GM12878 (cell line): ENCODE data around the gene AXL. TPM values are rescaled to one million over a fixed set of nuclear protein-coding genes. Genes with fewer than 3 reads are reported as not detected.
A peak's percentile ranks its signal among the peaks of the same experiment; 100 is the strongest.

Experiments
- ATAC-seq: fragments of 200-7000 bp; cut with Tn5 transposase; 3 replicates; pipeline ENCODE4 v1.9.1; 2020; ENCODE audit warnings: mild to moderate bottlenecking, moderate library complexity
- BruUV-seq: library from RNA; stranded (reverse); fragments of 400-500 nt; replicated peaks from 2 replicates; lab custom pipeline; 2021; lab: Mats Ljungman, UMichigan
- CTCF ChIA-PET: fragments of 300-600 bp; sonication (Branson Sonifier 250); formaldehyde crosslinking; extraction: SDS; loops from one replicate; lab custom pipeline; 2021; ENCODE audit warnings: inconsistent platforms; lab: Yijun Ruan, JAX
- POLR2A ChIA-PET: fragments of 350-600 bp; formaldehyde crosslinking; extraction: SDS; loops from one replicate; lab custom pipeline; 2021; ENCODE audit warnings: inconsistent platforms; lab: Charles Lee
- RAD21 ChIA-PET: fragments of 300-600 bp; sonication (Branson Sonifier 250); formaldehyde crosslinking; loops from one replicate; lab custom pipeline; 2023; ENCODE audit warnings: antibody characterized with exemption; ENCODE audit not compliant: unreplicated experiment; lab: Charles Lee
- SMC1A ChIA-PET: fragments of 300-600 bp; sonication (Branson Sonifier 250); formaldehyde crosslinking; loops from one replicate; lab custom pipeline; 2023; ENCODE audit not compliant: unreplicated experiment, uncharacterized antibody; lab: Charles Lee
- DNase-seq: peaks from one replicate; pipeline ENCODE4 v3.0.0-alpha.2; 2011; ENCODE audit warnings: low read depth, low spot score
- FAIRE-seq: peaks from 3 replicates; lab custom pipeline; 2011; peaks lifted over from hg19 to GRCh38; lab: Jason Lieb, UNC
- H2AFZ ChIP-seq: 2 replicates; pipeline ENCODE4 v1.6.0; 2011; ENCODE audit warnings: low read depth, low read length, control low read depth; ENCODE audit not compliant: control insufficient read depth
- H3K27ac ChIP-seq: 2 replicates; pipeline ENCODE4 v1.5.1; 2011; ENCODE audit warnings: control low read depth; ENCODE audit not compliant: control insufficient read depth, insufficient read depth
- H3K27me3 ChIP-seq, 2 experiments: replicated peaks in 1 of 2; 2 replicates each; pipeline versions ENCODE4 v1.6.0 to v1.6.1; 2011; ENCODE audit warnings: low read length in 1 of 2; ENCODE audit not compliant: control insufficient read depth in 2 of 2, insufficient read depth in 2 of 2
- H3K36me3 ChIP-seq, 2 experiments: 2 replicates each; pipeline ENCODE4 v1.5.1; 2011; ENCODE audit warnings: low read length in 1 of 2; ENCODE audit not compliant: control insufficient read depth in 2 of 2, insufficient read depth in 2 of 2
- H3K4me1 ChIP-seq: 2 replicates; pipeline ENCODE4 v1.6.1; 2011; ENCODE audit warnings: mild to moderate bottlenecking, low read length, moderate library complexity, mixed read lengths; ENCODE audit not compliant: control insufficient read depth, insufficient read depth
- H3K4me2 ChIP-seq: 2 replicates; pipeline ENCODE4 v1.6.0; 2011; ENCODE audit warnings: control low read depth; ENCODE audit not compliant: control insufficient read depth, insufficient read depth
- H3K4me3 ChIP-seq: fragments of 200-600 bp; sonication (generic); 2 replicates; pipeline ENCODE4 v1.5.1; 2016
- H3K79me2 ChIP-seq: 2 replicates; pipeline ENCODE4 v1.6.0; 2011; ENCODE audit warnings: low read length; ENCODE audit not compliant: control insufficient read depth, insufficient read depth
- H3K9ac ChIP-seq: 2 replicates; pipeline ENCODE4 v1.8.0; 2011; ENCODE audit warnings: low read length, control low read depth, mixed read lengths; ENCODE audit not compliant: control insufficient read depth, insufficient read depth
- H3K9me3 ChIP-seq: replicated peaks from 3 replicates; pipeline ENCODE4 v1.5.1; 2011; ENCODE audit warnings: mild to moderate bottlenecking, low read length; ENCODE audit not compliant: control insufficient read depth, insufficient read depth
- H4K20me1 ChIP-seq: 2 replicates; pipeline ENCODE4 v1.6.0; 2011; ENCODE audit not compliant: control insufficient read depth, insufficient read depth
- BHLHE40 ChIP-seq, 2 experiments: fragments of 450-650 bp in 1 of 2; IDR thresholded peaks; 2 replicates each; pipeline ENCODE4 v1.6.1; 2011 to 2017; ENCODE audit warnings: low read depth in 2 of 2, borderline replicate concordance in 1 of 2, improper control_type of control experiment in 1 of 2, low read length in 1 of 2, mild to moderate bottlenecking in 1 of 2
- KLF5 ChIP-seq: fragments of 450-650 bp; IDR thresholded peaks from 2 replicates; pipeline ENCODE4 v1.6.1; 2014; ENCODE audit warnings: mild to moderate bottlenecking; ENCODE audit not compliant: partially characterized antibody
- NBN ChIP-seq: fragments of 450-650 bp; IDR thresholded peaks from 2 replicates; pipeline ENCODE4 v1.6.1; 2016
- NR2C2 ChIP-seq: IDR thresholded peaks from 2 replicates; pipeline ENCODE4 v1.6.1; 2011; ENCODE audit warnings: borderline replicate concordance, low read depth; ENCODE audit not compliant: control insufficient read depth, insufficient read length
- RAD21 ChIP-seq: IDR thresholded peaks from 2 replicates; pipeline ENCODE4 v1.6.1; 2011; ENCODE audit warnings: mild to moderate bottlenecking, low read depth, low read length, moderate library complexity; ENCODE audit not compliant: insufficient read depth
- RAD51 ChIP-seq: fragments of 450-650 bp; IDR thresholded peaks from 2 replicates; pipeline ENCODE4 v1.6.1; 2016; ENCODE audit warnings: moderate library complexity, mild to moderate bottlenecking, inconsistent platforms
- RCOR1 ChIP-seq: conservative IDR thresholded peaks from 2 replicates; pipeline ENCODE4 v1.6.1; 2012; ENCODE audit warnings: low read depth, low read length, improper control_type of control experiment
- REST ChIP-seq: IDR thresholded peaks from 2 replicates; pipeline ENCODE4 v1.6.1; 2012; ENCODE audit warnings: mild to moderate bottlenecking, low read depth, low read length
- SMAD1 ChIP-seq: fragments of 450-650 bp; IDR thresholded peaks from 2 replicates; pipeline ENCODE4 v1.6.1; 2018; ENCODE audit warnings: mild to moderate bottlenecking, low read depth; ENCODE audit not compliant: partially characterized antibody
- STAT1 ChIP-seq: fragments of 450-650 bp; conservative IDR thresholded peaks from 2 replicates; pipeline ENCODE4 v1.6.1; 2014; ENCODE audit warnings: antibody characterized with exemption, mild to moderate bottlenecking
- TCF12 ChIP-seq: IDR thresholded peaks from 2 replicates; pipeline ENCODE4 v1.6.1; 2011; ENCODE audit warnings: low read depth, mild to moderate bottlenecking, low read length
- USF2 ChIP-seq: IDR thresholded peaks from 2 replicates; pipeline ENCODE4 v1.6.1; 2011; ENCODE audit warnings: low read depth, low read length, improper control_type of control experiment, borderline replicate concordance
- WRNIP1 ChIP-seq: IDR thresholded peaks from 2 replicates; pipeline ENCODE4 v1.6.1; 2011; ENCODE audit warnings: low read depth, low read length, improper control_type of control experiment, borderline replicate concordance
- ZNF24 ChIP-seq: fragments of 450-650 bp; IDR thresholded peaks from 2 replicates; pipeline ENCODE4 v1.6.1; 2017; ENCODE audit warnings: antibody characterized with exemption, mild to moderate bottlenecking
- WGBS: methylation state at CpG from one replicate; pipeline ENCODE4 v1.1.6; 2016; ENCODE audit warnings: low lambda C conversion rate; ENCODE audit not compliant: insufficient replicate concordance, insufficient coverage; ENCODE audit errors: missing lambda C conversion rate; 5-methylcytosine and 5-hydroxymethylcytosine counted together
- in situ Hi-C: fragments of 300-500 bp; cut with MboI; formaldehyde crosslinking; loops from 9 replicates; pipeline ENCODE4 v1.14.3; 2018; ENCODE audit warnings: mixed read lengths
- intact Hi-C: fragments of 100-400 bp; cut with micrococcal nuclease; formaldehyde crosslinking; loops from one replicate; pipeline ENCODE4 v1.14.2; 2022; ENCODE audit not compliant: unreplicated experiment
- polyA plus RNA-seq, 11 experiments: library from polyadenylated mRNA; depleted of rRNA in 4 of 11; unstranded in 6 of 11; stranded (reverse) in 5 of 11; fragments of >200 nt; fragmentation: Nextera tagmentation in 4 of 11; fragmentation: Illumina TruSeq in 1 of 11; extraction: Ambion mirVana in 4 of 11; extraction: Trizol in 1 of 11; gene quantifications; 1 replicate in 1 of 11; 2 replicates in 10 of 11; pipeline versions ENCODE4 v1.2.1 to v1.2.3, GENCODE V29; 2011 to 2016; ENCODE audit warnings: inconsistent platforms in 2 of 11, missing spikeins in 2 of 11, low read depth in 1 of 11
- total RNA-seq, 4 experiments: library from RNA; depleted of rRNA in 3 of 4; stranded (reverse); fragments of >200 nt in 3 of 4; fragmentation: Illumina TruSeq in 1 of 4; extraction: Trizol in 1 of 4; gene quantifications; 2 replicates each; pipeline versions ENCODE4 v1.2.1 to v1.2.3, GENCODE V29; 2013 to 2021
- TF ChIP-seq, protein P1 (sequence below): fragments of 450-650 bp; conservative IDR thresholded peaks from 2 replicates; pipeline ENCODE4 v1.6.1; 2017; ENCODE audit warnings: mild to moderate bottlenecking, moderate library complexity

Gene AXL
- total and polyA plus RNA-seq, 10 of the 15 experiments (the other 5 are each of a cell fraction or from before 2014, with no cell fraction given): under 0.01 to 0.33 (median 0.07) TPM; not detected in 4

- under 1% methylated on average over 46 of the region's 47 CpGs for WGBS
- POLR2A ChIA-PET: interaction anchor here (0.5 to 1.1 kb wide), 4 partner anchors 42 to 532 kb away, joined by 3 to 13 read pairs (median 4); partner anchors contain the start of gene RAB4B
- no peak for FAIRE-seq
- no peaks in the 10 kb centered on the region for H3K27me3 ChIP-seq
- SMC1A ChIA-PET: interaction anchor here (0.7 to 4.0 kb wide), 6 partner anchors 9 to 106 kb away, joined by 3 to 34 read pairs (median 4); partner anchors contain the start of gene HNRNPUL1
- peaks cover 35% of the 10 kb centered on the region for H3K79me2 ChIP-seq
- RAD21 ChIA-PET: interaction anchor here (0.9 to 4.8 kb wide), 3 partner anchors 46 to 239 kb away, joined by 3 to 42 read pairs (median 8); partner anchors contain the start of genes B9D2 and HNRNPUL1
- intact Hi-C loops: loop anchor here (5.0 kb wide), 1 partner anchor 42 kb away; the partner anchor contains the start of gene TGFB1
- H4K20me1 ChIP-seq: no peaks in the 10 kb centered on the region
- peak within 1 kb of the TSS; percentile 92 for H3K4me2 ChIP-seq
- H3K9me3 ChIP-seq: no peaks in the 10 kb centered on the region
- H3K27ac ChIP-seq: peak within 1 kb of the TSS; percentile 97
- BruUV-seq: TSS peak; percentile 77
- H3K36me3 ChIP-seq: peaks cover 16% of the 10 kb centered on the region in 2 experiments
- DNase-seq: peak; percentile 68
- peak within 1 kb of the TSS; percentile 92 for H2AFZ ChIP-seq
- ATAC-seq: peak; percentile 81
- in situ Hi-C loops: loop anchor here (5.0 kb wide), 1 partner anchor 108 kb away; no protein-coding TSS in a partner anchor
- H3K9ac ChIP-seq: peak within 1 kb of the TSS; percentile 99
- H3K4me3 ChIP-seq: peak within 1 kb of the TSS; percentile 98
- peaks cover 35% of the 10 kb centered on the region for H3K4me1 ChIP-seq
- CTCF ChIA-PET: interaction anchor here (1.4 to 7.2 kb wide), 4 partner anchors 42 to 107 kb away, joined by 3 to 84 read pairs (median 28); partner anchors contain the start of gene HNRNPUL1
- TF ChIP-seq REST (no peak), WRNIP1 (peak; percentile 98), RAD21 (no peak), SMAD1 (no peak), ZNF24 (peak; percentile 73), BHLHE40 (IDR thresholded peaks at IDR 0.05; ENCODE audit: borderline replicate concordance in 1 of 2, low read depth in 2 of 2, low read length in 1 of 2) (peak; percentile 81 to 95), KLF5 (peak; percentile 55), NR2C2 (no peak), STAT1 (peak; percentile 97), TCF12 (peak; percentile 48; the same call in 1 of the 2 replicates), RCOR1 (no peak), RAD51 (peak; percentile 65; the same call in 1 of the 2 replicates), NBN (peak; percentile 99), USF2 (peak; percentile 15; the same call in 1 of the 2 replicates)
- TF ChIP-seq, protein P1, sequence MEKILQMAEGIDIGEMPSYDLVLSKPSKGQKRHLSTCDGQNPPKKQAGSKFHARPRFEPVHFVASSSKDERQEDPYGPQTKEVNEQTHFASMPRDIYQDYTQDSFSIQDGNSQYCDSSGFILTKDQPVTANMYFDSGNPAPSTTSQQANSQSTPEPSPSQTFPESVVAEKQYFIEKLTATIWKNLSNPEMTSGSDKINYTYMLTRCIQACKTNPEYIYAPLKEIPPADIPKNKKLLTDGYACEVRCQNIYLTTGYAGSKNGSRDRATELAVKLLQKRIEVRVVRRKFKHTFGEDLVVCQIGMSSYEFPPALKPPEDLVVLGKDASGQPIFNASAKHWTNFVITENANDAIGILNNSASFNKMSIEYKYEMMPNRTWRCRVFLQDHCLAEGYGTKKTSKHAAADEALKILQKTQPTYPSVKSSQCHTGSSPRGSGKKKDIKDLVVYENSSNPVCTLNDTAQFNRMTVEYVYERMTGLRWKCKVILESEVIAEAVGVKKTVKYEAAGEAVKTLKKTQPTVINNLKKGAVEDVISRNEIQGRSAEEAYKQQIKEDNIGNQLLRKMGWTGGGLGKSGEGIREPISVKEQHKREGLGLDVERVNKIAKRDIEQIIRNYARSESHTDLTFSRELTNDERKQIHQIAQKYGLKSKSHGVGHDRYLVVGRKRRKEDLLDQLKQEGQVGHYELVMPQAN: peak; percentile 93
Observed at GRCh38 chr19:41310033-41310831, 91.2 kb downstream of the AXL start, which contains the start of gene CCDC97. Gene CCDC97, plus strand, starts transcription at chr19:41310172. Its CDS starts 139 bp downstream, at chr19:41310311.
